ENCODE measurements around the gene PODXL2.
"Not testable (repeated sequence)": the region's sequence is repeated elsewhere in the genome, so short reads cannot be mapped to it uniquely, and the experiment has no call there.

Gene PODXL2

DNA sequence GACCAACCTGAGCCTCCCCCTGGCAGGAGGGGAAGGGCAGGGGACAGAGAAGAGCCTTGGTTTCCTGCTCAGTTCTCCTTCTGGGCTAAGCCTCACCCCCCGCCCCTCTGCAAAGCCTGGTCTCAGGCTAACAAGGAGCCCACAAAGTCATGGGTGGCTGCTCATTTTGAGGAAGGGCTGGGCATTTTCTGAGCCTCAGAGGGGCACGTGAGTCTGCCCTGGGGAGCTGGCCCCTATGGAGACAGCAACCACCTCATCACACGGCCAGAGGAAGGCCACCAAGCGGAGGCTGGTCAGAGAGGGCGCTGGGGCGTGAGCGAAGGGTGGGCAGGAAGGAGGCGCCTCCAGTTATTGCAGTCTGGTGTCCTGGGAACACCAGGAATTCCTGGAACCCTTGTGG lies 62.5 kb downstream of the PODXL2 start:
- no peak for DNase-seq (ENCODE audit: low spot score)

DNA sequence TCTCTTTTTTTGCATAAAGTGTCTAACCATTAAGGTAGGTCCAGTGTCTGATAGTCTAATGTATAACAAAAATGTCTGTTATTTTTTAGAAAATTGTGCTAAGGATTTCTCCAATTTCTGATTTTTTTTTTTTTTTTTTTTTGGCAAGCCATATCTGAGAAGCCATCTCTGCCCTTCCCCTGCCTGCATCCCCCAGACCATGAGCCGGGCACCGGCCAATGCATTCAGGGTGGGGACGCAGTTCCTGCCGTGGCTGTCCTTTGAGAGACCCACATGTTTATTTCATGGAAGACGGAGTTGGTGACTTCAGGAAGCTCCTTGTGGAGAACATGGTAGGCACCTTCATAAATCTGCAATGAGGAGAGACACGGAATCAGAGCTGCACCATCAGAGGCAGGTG lies 63.0 kb downstream of the PODXL2 start:
- DNase-seq (ENCODE audit: low spot score) = no peak

DNA sequence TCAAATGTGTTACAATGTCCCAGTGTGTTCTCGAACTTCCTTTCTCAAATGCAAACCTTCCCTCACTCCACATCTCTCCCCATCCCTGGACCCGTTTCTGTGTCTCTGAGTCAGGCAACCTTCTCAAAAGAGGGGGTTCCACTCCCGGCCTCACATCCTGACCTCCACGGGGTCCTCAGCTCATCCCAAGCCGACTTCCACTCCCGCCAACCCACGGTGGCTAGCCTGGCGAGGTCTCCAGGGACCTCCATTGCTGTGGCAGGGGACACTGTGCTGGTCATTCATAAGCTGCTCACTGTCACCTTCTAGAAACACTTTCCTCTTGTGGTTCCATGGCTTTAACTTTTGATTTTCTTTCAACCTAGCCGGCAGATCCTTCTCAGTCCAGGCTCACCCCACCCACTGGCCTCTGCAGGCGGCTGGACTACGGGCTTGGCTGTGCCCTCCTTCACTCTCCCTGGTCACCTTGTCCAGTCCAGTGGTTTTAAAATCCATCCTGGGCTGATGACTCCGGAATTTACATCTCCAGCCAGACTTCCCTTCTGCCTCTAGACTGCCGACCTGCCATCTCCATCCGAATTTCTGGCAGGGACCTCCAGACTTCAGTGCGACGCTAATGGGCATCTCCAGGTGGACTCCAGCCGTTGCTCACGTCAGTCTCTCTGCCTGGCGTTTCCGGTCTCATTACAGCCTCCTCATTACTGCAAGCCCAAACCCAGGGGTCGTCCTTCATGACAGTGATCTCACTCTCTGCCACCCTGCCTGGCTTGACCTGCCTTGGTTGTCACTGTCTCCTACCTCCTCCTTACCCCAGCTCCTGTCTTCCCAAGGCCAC lies 63.7 kb downstream of the PODXL2 start:
- no peak for DNase-seq (ENCODE audit: low spot score)

DNA sequence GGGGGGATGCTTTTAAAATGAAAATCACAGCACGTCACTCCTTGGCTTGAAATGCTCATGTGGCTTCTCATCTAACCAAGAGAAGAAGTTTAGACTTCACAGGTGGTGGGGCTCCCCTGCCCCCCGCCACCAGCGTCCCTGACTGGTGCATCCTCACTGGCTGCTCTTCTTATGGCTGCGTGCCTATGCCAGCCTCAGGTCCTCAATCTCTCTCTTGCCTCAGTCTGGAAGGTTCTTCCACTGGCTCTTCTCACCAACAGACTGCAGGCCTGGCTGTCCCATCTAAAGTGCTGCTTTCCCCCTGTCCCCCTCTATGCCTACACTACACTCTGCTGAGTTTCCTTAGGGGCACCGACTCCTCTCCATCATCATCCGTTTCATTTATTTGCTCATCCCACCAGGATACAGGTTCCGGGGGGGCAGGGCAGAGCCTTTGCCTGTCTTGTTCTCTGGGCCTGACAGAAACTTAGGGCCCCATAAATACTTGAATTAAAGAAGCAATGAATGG lies 64.4 kb downstream of the PODXL2 start:
- DNase-seq (ENCODE audit: low spot score) = no peak

DNA sequence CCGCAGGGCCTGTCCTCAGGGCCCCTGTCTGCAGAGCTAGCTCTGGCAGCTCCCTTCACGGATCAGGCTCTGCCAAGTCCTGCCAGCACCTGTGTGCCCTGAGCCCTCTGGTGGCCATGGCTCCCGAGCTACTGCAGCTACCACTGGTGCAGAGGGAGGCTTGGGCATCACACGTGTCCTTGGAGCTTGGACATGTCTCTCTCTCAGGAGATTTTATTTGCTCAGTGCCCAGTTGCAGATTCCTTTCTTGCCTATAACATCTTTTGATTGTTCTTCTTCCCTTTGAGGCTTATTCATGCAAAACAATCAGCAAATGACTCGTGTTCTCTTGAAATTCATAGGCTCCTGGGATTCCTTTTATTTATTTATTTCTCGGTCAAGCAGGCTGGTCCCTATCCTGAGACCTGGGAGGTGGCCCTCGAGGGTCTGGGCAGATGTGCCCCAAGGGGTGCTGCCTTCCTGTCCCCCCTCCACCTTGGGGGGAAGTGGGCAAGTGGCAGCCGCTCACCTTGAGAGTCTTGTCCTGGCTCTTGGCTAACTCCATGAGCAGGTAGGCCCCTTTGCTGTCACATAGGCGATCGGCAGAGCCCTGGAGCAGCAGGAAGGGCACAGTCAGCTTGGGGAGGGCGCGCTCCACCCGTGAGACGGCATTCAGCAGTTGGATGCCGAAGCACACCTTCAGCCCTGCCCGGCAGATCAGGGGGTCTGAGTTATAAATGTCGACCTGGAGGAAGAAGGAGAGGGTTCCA lies 65.7 kb downstream of the PODXL2 start:
- no peak for DNase-seq (ENCODE audit: low spot score)

DNA sequence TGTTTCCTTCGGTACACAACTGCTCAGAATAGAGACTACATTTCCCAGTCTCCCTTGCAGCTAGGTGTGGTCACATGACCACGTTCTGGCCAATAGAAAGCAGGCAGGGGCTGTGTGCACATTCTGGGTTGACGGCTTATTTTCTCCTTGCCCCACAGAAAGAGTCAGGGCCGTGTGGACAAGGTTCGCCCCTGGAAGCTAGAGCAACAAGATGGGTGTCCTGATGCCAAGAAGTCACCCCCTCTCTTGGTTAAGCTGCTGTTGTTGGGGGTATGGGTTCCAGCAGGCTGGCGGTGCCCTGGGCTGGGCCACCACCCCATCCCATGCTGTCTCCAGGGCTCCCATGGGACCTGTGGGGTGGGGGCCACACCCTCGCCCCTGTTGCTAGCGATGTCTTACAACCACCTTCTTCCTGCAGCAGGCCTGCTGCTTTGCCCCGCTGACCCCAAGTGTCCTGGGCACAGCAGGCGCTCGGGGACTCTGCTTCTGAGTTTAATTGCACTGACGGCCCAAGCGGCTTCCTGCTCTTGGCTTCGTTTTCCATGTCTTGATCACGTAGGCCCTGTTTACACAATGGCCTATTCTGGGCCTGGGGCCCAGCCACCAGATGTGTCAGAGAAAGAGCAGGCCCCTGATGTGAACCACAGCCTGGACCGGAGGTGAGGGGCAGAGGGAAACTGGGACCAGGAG lies 68.7 kb downstream of the PODXL2 start:
- peak; percentile 88 for DNase-seq (ENCODE audit: low spot score)

DNA sequence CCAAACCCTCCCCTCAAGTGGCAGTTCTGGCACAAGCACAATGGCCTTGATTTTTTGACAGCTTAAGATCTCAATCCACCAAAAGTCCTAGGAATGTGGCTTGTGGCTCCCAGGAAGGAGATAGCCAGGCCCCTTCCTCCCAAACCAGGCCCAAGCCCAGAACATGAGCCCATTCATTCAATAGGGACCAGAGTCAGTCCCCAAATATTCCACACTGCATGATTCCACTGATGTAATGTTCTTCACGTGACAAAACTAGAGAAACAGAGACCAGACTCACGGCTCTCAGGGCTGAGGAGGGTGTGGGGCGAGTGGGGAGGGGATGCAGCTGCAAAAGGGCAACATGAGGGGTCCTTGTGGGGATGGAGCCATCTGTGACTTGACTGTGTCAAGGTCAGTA lies 69.3 kb downstream of the PODXL2 start:
- no peak for DNase-seq (ENCODE audit: low spot score)

DNA sequence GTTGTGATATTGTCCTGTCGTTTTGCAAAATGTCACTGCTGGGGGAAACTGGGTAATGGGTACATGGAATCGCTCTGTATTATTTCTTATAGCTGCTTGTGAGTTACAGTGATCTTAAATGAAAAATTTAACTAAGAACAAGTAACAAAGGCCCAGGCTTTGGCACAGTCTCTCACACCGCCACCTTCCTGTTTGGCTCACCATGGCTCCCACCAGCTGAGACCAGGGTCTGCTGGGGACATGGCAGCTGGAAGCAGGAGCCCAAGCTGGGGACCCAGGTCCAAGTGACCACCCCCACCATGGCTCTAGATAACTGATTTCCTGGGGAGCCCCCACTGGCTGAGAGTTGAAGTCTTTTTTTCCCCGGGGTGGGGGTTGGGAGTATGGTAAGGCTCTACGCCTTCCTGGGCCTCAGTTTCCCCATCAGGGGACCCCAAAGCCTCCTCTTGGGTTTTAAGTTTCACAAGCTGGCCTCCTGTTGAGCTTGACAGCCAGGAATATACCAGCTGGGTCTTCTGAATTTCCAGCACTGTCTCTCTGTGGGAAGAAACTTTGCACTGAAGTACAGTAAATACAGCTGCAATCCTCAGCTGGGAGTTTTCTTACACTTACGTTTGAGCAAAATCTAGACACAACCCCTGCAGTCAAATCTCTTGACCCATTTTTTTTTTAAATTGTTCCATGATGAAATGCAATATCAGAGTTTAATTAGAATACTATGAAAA lies 69.9 kb downstream of the PODXL2 start:
- no peak for DNase-seq (ENCODE audit: low spot score)

DNA sequence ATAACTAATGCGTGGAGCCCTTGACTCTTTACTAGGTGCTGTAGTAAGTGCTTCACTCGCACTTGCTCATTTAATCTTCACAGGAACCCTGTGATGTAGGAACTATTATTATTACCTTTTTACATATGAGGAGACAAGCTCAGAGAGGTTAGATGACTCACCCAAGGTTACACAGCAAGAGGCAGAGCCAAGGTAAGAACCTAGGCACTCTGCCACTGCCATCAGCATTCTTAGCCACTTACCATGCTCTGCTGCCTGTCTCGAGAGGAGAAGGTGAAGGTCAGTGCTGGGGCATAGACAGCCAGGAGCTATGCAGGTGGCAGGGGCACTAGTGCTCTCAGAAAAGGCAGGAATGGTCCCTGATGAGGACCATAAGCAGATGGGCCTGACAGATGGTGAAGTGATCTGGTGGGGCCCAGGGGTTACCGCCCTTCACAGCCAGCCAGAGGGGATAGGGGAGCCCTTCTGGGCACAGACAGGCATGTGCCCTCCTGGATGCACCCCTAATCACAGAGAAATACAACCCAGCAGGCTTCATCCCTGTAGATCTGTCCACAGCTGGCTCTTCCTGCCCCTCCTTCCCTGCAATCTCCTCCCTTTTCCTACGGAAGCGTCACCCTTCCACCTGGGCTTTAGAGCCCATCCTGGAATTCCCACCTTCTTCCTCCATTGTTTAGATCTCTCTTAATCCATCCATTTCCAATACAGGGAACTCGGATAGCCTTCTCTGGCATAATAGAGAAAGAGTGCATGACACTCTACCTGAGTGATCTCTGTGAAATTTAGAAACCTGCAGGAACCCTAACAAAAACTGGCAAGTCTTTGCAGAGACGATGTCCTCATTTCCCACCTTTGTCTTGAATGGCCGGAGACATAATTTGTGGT lies 70.7 kb downstream of the PODXL2 start:
- DNase-seq (ENCODE audit: low spot score) = no peak

DNA sequence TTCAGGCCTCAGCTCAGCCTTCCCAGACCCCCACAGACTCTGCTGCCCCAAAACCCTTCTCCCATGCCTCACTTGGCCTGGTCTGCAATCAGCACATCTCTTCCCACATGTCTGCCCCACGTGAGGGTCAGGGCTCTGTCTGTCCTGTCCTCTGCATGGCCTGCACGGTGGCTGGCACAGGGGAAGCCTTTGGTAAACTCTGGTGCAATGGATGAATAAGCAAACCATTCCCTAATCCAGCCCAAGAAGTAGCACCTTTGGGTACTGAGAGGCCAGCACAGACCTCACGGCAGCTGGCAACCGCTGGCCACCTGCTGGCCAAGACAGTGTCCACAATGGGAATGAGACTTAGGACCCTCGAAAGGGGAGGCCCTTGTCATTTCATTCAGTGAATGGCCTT lies 71.4 kb downstream of the PODXL2 start:
- no peak for DNase-seq (ENCODE audit: low spot score)

DNA sequence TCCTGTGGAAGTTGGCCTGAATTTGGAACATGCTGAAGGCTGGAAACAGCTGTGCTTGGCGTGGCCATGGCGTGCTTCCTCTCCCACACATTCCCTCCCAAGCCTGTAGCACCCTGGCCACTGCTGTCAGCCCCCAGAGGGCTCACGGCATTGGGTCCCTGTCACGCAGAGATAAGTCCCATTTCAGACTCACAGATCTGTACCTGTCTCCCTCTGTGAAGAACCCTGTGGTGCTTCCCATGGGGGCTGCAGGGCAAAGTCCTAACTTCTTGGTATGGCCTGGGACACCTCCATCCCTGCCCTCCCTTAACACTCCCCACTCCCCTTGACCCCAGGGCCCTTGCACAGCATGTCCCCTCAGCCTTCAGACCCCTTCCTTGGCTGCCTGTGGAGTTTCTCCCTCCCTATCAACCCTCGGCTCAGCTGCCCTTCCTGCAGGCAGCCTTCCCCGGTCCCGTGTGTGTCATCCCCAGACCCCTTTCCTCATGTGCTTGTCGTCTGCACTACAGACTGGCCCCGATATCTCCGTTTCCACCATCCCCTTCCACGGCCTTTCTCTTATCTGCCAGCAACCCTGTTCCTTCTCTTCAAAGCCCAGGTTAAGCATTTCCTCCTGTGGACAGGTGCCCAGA lies 72.4 kb downstream of the PODXL2 start:
- no peak for DNase-seq (ENCODE audit: low spot score)

DNA sequence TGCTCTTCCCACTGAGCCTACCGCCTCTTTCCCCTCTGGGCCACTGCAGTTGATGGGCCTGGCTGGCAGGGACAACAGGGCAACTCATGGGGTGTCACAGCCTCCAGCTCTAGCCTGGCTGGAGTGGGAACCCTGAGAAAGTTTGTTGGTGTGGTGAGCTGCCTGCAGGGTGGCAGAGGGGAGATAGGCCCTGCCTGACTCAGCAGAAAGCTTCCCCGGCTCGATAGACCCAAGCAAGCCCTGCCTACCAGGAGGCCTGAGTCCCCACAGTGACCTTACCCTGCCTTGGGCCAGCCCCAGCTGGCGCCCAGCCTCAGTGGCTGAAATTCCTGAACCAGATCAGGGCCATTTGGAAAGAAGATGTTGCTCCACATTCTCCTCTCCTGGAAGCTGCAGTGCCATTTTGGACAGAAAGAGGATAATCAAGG lies 73.2 kb downstream of the PODXL2 start:
- DNase-seq (ENCODE audit: low spot score) = no peak

DNA sequence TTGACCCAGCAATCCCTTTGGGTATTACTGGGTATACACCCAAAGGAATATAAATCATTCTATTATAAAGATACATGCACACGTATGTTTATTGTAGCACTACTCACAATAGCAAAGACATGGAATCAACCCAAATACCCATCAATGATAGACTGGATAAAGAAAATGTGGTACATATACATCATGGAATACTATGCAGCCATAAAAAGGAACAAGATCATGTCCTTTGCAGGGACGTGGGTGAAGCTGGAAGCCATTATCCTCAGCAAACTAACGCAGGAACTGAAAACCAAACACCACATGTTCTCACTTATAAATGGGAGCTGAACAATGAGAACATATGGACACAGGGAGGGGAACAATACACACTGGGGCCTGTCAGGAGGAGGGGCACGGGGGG lies 75.9 kb downstream of the PODXL2 start:
- not testable (repeated sequence) for DNase-seq (ENCODE audit: low spot score)

DNA sequence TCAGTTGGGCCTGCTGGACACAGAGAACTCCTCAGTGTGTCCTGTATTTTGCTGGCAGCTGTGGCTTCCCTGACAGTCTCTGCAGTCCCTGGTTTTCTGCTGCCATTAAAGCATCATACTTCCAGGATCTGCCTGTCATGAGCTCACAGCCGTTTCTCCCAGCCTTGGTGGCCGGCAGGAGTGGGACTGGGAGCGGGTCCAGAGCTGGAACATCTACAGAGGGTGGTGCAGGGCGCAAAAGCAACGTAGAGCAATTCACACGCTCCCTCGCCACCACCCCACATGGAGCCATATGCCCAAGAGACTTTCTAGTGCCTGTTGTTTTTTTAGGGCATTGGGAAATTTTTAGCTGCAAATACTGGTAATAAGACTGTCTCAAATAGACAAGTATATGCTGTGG lies 77.3 kb downstream of the PODXL2 start:
- no peak for DNase-seq (ENCODE audit: low spot score)

DNA sequence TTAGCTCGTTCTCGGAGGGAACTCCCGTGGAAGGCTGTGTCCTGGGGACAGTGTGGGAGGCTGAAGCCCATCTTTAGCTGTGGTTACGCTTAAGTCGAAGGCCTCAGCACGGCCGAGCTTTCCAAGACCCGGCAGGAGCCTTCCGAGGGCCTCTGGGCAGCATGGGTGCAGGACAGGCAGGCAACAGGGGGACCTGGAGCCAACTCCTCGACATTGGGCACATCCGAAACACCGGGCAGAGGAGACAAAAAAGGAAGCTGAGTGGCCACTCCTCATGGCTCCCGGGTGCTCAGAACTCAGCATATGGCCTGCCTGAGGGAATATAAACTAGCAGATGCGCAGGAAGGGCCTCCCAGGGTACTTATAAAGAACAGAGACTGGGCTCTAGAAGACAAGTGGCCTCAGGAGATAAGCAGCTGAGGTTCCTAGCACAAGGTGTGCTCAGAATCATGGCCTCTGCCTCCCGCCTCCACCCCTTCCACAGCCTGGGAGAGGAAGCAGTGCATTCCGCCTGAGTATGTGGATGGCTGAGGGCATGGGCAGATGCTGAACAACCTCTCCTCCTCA lies 77.9 kb downstream of the PODXL2 start:
- DNase-seq (ENCODE audit: low spot score) = no peak

DNA sequence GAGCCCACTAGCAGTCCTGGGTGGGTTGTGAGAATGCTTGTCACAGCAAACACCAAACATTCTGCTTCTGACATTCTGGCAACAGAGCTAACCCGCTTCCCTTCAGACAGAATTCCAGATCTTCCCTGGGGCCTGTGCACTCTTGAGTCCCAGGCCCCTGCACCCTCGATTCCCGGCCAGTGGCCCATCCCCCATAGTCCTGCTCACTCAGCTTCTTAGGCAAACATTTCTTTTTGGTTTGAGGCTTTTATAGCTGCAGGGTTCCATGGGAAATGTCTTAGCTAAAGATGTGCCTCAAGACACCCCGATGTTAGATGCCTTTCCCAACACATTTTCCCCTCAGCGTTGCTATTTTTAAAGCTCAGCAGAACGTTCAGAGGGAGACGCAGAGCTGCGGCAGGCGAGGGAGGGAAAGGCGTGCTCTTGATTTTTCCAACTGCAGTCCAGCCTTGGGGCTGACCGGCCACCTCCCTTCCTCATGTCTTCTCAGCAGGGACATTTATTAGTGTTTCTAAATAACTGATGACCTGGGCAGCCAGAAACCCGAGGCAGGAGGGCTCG lies 78.9 kb downstream of the PODXL2 start:
- DNase-seq (ENCODE audit: low spot score) = no peak

DNA sequence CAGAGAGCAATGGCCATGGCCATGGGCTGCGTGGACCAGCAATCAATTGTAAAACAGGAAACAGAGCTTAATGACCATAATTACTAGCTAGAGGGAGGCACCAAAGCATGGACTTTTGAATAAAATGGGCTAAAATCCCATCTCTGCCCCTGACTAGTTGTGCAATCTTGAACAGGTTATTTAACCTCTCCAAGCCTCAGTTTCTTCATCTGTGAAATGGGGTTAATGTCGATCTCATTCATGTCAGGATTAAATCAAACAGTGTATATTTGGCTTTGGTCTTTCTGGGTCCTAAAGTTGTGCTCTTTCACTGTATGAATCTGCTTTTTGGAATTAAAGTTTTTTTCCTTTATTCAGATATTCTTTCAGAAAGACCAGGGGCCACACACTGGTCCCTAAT lies 79.9 kb downstream of the PODXL2 start:
- DNase-seq (ENCODE audit: low spot score) = no peak

DNA sequence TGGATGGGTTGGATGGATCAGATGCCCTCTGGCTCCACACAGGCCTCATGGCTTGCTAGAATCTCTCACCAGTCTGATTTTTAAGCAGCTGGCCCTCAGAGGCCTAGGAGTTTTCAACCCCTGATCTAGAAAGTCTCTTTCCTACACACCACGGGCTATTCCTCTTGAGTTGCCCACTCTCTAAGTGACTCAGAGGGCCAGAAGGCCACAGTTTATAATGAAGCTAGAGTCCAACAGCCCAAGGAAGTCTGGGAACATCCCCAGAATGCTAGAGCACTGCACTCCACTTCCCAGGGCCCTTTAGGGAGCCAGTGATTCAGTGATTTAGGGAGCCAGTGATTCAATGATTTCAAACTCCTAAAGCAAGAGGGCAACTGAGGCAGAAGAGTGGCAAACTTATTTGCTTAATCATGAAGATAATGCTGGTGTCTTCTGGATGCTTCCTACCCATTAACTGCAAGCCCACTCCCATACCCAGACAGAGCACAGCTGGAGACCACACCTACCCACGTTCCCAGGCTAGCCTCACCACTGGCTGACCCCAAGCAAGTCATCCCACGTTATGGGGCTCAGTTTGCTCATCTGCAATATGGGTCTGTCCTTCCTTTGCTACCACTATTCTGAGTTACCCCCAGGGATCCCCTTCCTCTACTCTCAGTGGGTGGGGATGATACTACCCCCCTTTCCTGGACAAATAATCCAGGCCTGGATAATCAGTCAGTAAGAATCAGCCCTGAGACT lies 80.5 kb downstream of the PODXL2 start:
- no peak for DNase-seq (ENCODE audit: low spot score)

Data from globus pallidus (tissue), 1 donor.